K562 (cell line): ENCODE data around the gene HIPK2. TPM values are rescaled to one million over a fixed set of nuclear protein-coding genes. Genes with fewer than 3 reads are reported as not detected.

Experiments used
- ATAC-seq: fragments of 200-7000 bp; cut with Tn5 transposase; 3 replicates; pipeline ENCODE4 v1.9.1; 2020; ENCODE audit warnings: moderate library complexity
- BruUV-seq: library from RNA; stranded (reverse); fragments of 400-500 nt; replicated peaks from 2 replicates; lab custom pipeline; 2021; lab: Mats Ljungman, UMichigan
- CTCF ChIA-PET: fragments of 300-600 bp; formaldehyde crosslinking; extraction: SDS; loops from one replicate; lab custom pipeline; 2021; ENCODE audit warnings: low intra/inter-chr PET ratio; lab: Yijun Ruan, JAX
- POLR2A ChIA-PET: fragments of 300-600, 350-650 bp; sonication (Branson Sonifier 250); formaldehyde crosslinking; extraction: SDS; loops from one replicate; lab custom pipeline; 2021; ENCODE audit warnings: antibody characterized with exemption, inconsistent platforms; lab: Yijun Ruan, JAX
- DNase-seq, 4 experiments: peaks; one replicate each; pipeline versions ENCODE4 v3.0.0 to v3.0.0-alpha.2; 2011 to 2018; ENCODE audit warnings: low spot score in 3 of 4, mixed read lengths in 3 of 4; ENCODE audit errors: extremely low read depth in 1 of 4
- FAIRE-seq: peaks from 2 replicates; lab custom pipeline; 2011; peaks lifted over from hg19 to GRCh38; lab: Jason Lieb, UNC
- H2AFZ ChIP-seq: 2 replicates; pipeline ENCODE4 v1.6.0; 2011; ENCODE audit warnings: low read depth, low read length, control low read depth, inconsistent platforms
- H3K27ac ChIP-seq: fragments of 200-600 bp; 3 replicates; pipeline ENCODE4 v1.8.0; 2011; ENCODE audit warnings: low read depth, mild to moderate bottlenecking, control low read depth, inconsistent platforms, low read length, moderate library complexity, mixed read lengths; ENCODE audit errors: extremely low read depth
- H3K27me3 ChIP-seq, 2 experiments: fragments of 300-600 bp in 1 of 2; 2 replicates in 1 of 2; 3 replicates in 1 of 2; pipeline versions ENCODE4 v1.6.0 to v1.8.0; 2011; ENCODE audit warnings: inconsistent platforms in 2 of 2, low read length in 2 of 2, mild to moderate bottlenecking in 1 of 2, mixed read lengths in 1 of 2, moderate library complexity in 1 of 2; ENCODE audit not compliant: control insufficient read depth in 2 of 2, insufficient read depth in 2 of 2
- H3K36me3 ChIP-seq: fragments of 300-600 bp; 3 replicates; pipeline ENCODE4 v1.8.0; 2011; ENCODE audit warnings: mild to moderate bottlenecking, low read length, inconsistent platforms; ENCODE audit not compliant: control insufficient read depth, insufficient read depth
- H3K4me1 ChIP-seq, 2 experiments: fragments of 200-600 bp in 1 of 2; replicated peaks in 1 of 2; 2 replicates in 1 of 2; 3 replicates in 1 of 2; pipeline versions ENCODE4 v1.5.1 to v1.8.0; 2011; ENCODE audit warnings: inconsistent platforms in 2 of 2, low read length in 2 of 2, mild to moderate bottlenecking in 1 of 2, mixed read lengths in 1 of 2, moderate library complexity in 1 of 2; ENCODE audit not compliant: control insufficient read depth in 2 of 2, insufficient read depth in 2 of 2
- H3K4me2 ChIP-seq: 2 replicates; pipeline ENCODE4 v1.6.1; 2011; ENCODE audit warnings: low read length, control low read depth, inconsistent platforms, mixed read lengths; ENCODE audit not compliant: insufficient read depth
- H3K4me3 ChIP-seq: fragments of 200-600 bp; sonication (generic), shearing (Covaris generic); 2 replicates; pipeline ENCODE4 v1.5.1; 2016; ENCODE audit warnings: control low read depth, inconsistent platforms
- H3K79me2 ChIP-seq: fragments of 200-600 bp; 3 replicates; pipeline ENCODE4 v1.8.0; 2011; ENCODE audit warnings: low read length, inconsistent platforms; ENCODE audit not compliant: control insufficient read depth, insufficient read depth
- H3K9ac ChIP-seq, 2 experiments: 2 replicates each; pipeline versions ENCODE4 v1.6.0 to v1.6.1; 2011; ENCODE audit warnings: low read depth in 2 of 2, low read length in 2 of 2, control low read depth in 1 of 2, inconsistent platforms in 1 of 2, mild to moderate bottlenecking in 1 of 2, mixed read lengths in 1 of 2; ENCODE audit not compliant: insufficient read depth in 1 of 2
- H3K9me1 ChIP-seq: one replicate; pipeline ENCODE4 v1.6.0; 2011; ENCODE audit warnings: inconsistent platforms, mild to moderate bottlenecking, low read length, moderate library complexity; ENCODE audit not compliant: control insufficient read depth, insufficient read depth
- H3K9me3 ChIP-seq: replicated peaks from 2 replicates; pipeline ENCODE4 v1.5.1; 2011; ENCODE audit warnings: low read depth, low read length, inconsistent platforms; ENCODE audit not compliant: control insufficient read depth, insufficient read depth
- H4K20me1 ChIP-seq: replicated peaks from 2 replicates; pipeline ENCODE4 v1.6.1; 2011; ENCODE audit warnings: low read length, inconsistent platforms, mixed read lengths; ENCODE audit not compliant: control insufficient read depth, insufficient read depth
- ARNT ChIP-seq, 2 experiments: fragments of 450-650 bp; IDR thresholded peaks; 2 replicates each; pipeline ENCODE4 v1.6.1; 2016; ENCODE audit warnings: mild to moderate bottlenecking in 1 of 2
- ATF4 ChIP-seq: fragments of 450-650 bp; formaldehyde crosslinking; IDR thresholded peaks from 2 replicates; pipeline ENCODE4 v1.4.0; 2022; ENCODE audit warnings: mild to moderate bottlenecking, moderate library complexity
- CAMTA2 ChIP-seq: fragments of 250-450 bp; sonication (Bioruptor Pico); conservative IDR thresholded peaks from 2 replicates; pipeline ENCODE4 v1.5.1; 2022
- CHAMP1 ChIP-seq: fragments of 450-650 bp; IDR thresholded peaks from 2 replicates; pipeline ENCODE4 v1.6.1; 2016; ENCODE audit warnings: mild to moderate bottlenecking
- HDAC2 ChIP-seq: fragments of 450-650 bp; IDR thresholded peaks from 2 replicates; pipeline ENCODE4 v1.6.1; 2016; ENCODE audit warnings: mild to moderate bottlenecking
- HIVEP1 ChIP-seq: fragments of 250-450 bp; sonication (Bioruptor Pico); IDR thresholded peaks from 2 replicates; pipeline ENCODE4 v1.4.0; 2020; ENCODE audit warnings: mild to moderate bottlenecking
- JUND ChIP-seq, 2 experiments: IDR thresholded peaks; 2 replicates in 1 of 2; 3 replicates in 1 of 2; pipeline ENCODE4 v1.6.1; 2011; ENCODE audit warnings: borderline replicate concordance in 2 of 2, low read depth in 2 of 2, low read length in 2 of 2, improper control_type of control experiment in 1 of 2, missing biosample characterization in 1 of 2, missing genetic modification characterization in 1 of 2, missing genetic modification reagents in 1 of 2
- KHSRP ChIP-seq: fragments of 450-650 bp; IDR thresholded peaks from 2 replicates; pipeline ENCODE4 v1.6.1; 2017
- KLF16 ChIP-seq: IDR thresholded peaks from 2 replicates; pipeline ENCODE4 v1.6.1; 2016; ENCODE audit warnings: antibody characterized with exemption
- MCM3 ChIP-seq: fragments of 450-650 bp; IDR thresholded peaks from 2 replicates; pipeline ENCODE4 v1.6.1; 2016
- NFXL1 ChIP-seq: fragments of 450-650 bp; formaldehyde crosslinking; IDR thresholded peaks from 2 replicates; pipeline ENCODE4 v1.4.0; 2021; ENCODE audit warnings: mild to moderate bottlenecking
- SMAD3 ChIP-seq: fragments of 450-650 bp; formaldehyde crosslinking; conservative IDR thresholded peaks from 2 replicates; pipeline ENCODE4 v1.4.0; 2020; ENCODE audit warnings: mild to moderate bottlenecking
- ZBTB1 ChIP-seq: sonication (generic); formaldehyde crosslinking; IDR thresholded peaks from 2 replicates; pipeline ENCODE4 v1.8.1; 2023; ENCODE audit warnings: missing genetic modification reagents, low read depth, mild to moderate bottlenecking, borderline replicate concordance
- ZBTB11 ChIP-seq, 3 experiments: fragments of 200-800 bp in 1 of 3; fragments of 250-450 bp in 1 of 3; fragments of 450-650 bp in 1 of 3; sonication (Bioruptor Pico) in 1 of 3; sonication (Bioruptor generic) in 1 of 3; formaldehyde crosslinking in 1 of 3; IDR thresholded peaks; 2 replicates each; pipeline versions ENCODE4 v1.6.1 to v1.8.0; 2016 to 2022; ENCODE audit warnings: mild to moderate bottlenecking in 2 of 3, missing genetic modification characterization in 2 of 3, missing compliant biosample characterization in 1 of 3, moderate library complexity in 1 of 3
- ZNF12 ChIP-seq: sonication (generic); formaldehyde crosslinking; IDR thresholded peaks from 2 replicates; pipeline ENCODE4 v1.4.0; 2020; ENCODE audit warnings: mild to moderate bottlenecking, missing genetic modification reagents
- ZNF507 ChIP-seq: conservative IDR thresholded peaks from 2 replicates; pipeline ENCODE4 v1.6.1; 2017; ENCODE audit warnings: missing genetic modification characterization, missing compliant biosample characterization
- ZNF75A ChIP-seq: fragments of 450-650 bp; formaldehyde crosslinking; IDR thresholded peaks from 2 replicates; pipeline ENCODE4 v1.4.0; 2020; ENCODE audit warnings: mild to moderate bottlenecking
- WGBS: fragments of 100-300 bp; shearing (Covaris generic); methylation state at CpG from one replicate; pipeline ENCODE4 v1.1.6; 2016; ENCODE audit warnings: low coverage, mixed read lengths; ENCODE audit not compliant: insufficient coverage; ENCODE audit errors: missing lambda C conversion rate; 5-methylcytosine and 5-hydroxymethylcytosine counted together
- in situ Hi-C: fragments of 300-500 bp; cut with MboI; formaldehyde crosslinking; loops from 4 replicates; pipeline ENCODE4 v1.15.0; 2018; ENCODE audit warnings: inconsistent platforms, mixed read lengths
- intact Hi-C: fragments of 100-400 bp; cut with micrococcal nuclease; formaldehyde crosslinking; loops from 2 replicates; pipeline ENCODE4 v1.14.2; 2022
- polyA plus RNA-seq, 8 experiments: library from polyadenylated mRNA; depleted of rRNA in 4 of 8; stranded (reverse) in 5 of 8; unstranded in 3 of 8; fragments of >200 nt; fragmentation: Nextera tagmentation in 2 of 8; fragmentation: Illumina TruSeq in 1 of 8; extraction: Ambion mirVana in 2 of 8; extraction: Trizol in 1 of 8; gene quantifications; 2 replicates each; pipeline versions ENCODE4 v1.2.1 to v1.2.3, GENCODE V29; 2011 to 2014; ENCODE audit warnings: inconsistent platforms in 1 of 8, missing spikeins in 1 of 8
- total RNA-seq, 7 experiments: library from RNA; depleted of rRNA in 6 of 7; stranded (reverse); fragments of >200 nt in 6 of 7; fragmentation: Illumina TruSeq in 2 of 7; extraction: Trizol in 2 of 7; gene quantifications; 2 replicates each; pipeline versions ENCODE4 v1.2.1 to v1.2.3, GENCODE V29; 2011 to 2021; ENCODE audit warnings: low replicate concordance in 1 of 7

The HIPK2 gene
- total and polyA plus RNA-seq, 9 of the 15 experiments (the other 6 are each of a cell fraction or from before 2014, with no cell fraction given): 0.69 to 19.8 (median 5.1) TPM

GRCh38 chr7:139695588-139695987 is 82.2 kb downstream of the HIPK2 start (continued):
- TF ChIP-seq CHAMP1 (no peak), KLF16 (no peak), ARNT (IDR thresholded peaks at IDR 0.05) (no peak), ZBTB11 (CRISPR knock-in tag; IDR thresholded peaks at IDR 0.05) (no peak)

- in situ Hi-C loops (no loop called here), intact Hi-C loops (no loop called here)
- CTCF ChIA-PET: no interaction called here
- ATAC-seq (no peak), FAIRE-seq (no peak), DNase-seq (no peak)
- no peaks in the 10 kb centered on the region for H3K79me2 ChIP-seq
- no peak overlapping the region for H3K9ac ChIP-seq
- POLR2A ChIA-PET: interaction anchor here (0.6 to 0.8 kb wide), 2 partner anchors 16 to 48 kb away, joined by 3 read pairs; no protein-coding TSS in a partner anchor
- peaks cover 3% of the 10 kb centered on the region for H3K36me3 ChIP-seq
- H3K4me1 ChIP-seq: peaks cover 0 to 1% of the 10 kb centered on the region in 2 experiments; a peak in 4 of 5 replicates
- no TSS peak for BruUV-seq
- 62% methylated on average over 14 of the region's 14 CpGs for WGBS
- H3K4me3 ChIP-seq: no peak overlapping the region
- H4K20me1 ChIP-seq: peaks cover 18% of the 10 kb centered on the region
- H2AFZ ChIP-seq: no peak overlapping the region
- H3K4me2 ChIP-seq: no peak overlapping the region
- H3K27me3 ChIP-seq: no peaks in the 10 kb centered on the region
- peaks cover 4% of the 10 kb centered on the region for H3K9me1 ChIP-seq
- no peak overlapping the region for H3K27ac ChIP-seq
- H3K9me3 ChIP-seq: no peaks in the 10 kb centered on the region
- TF ChIP-seq ZBTB1 (CRISPR knock-in tag): no peak
- no peak for TF ChIP-seq ATF4 (CRISPR knock-in tag)
- no peak for TF ChIP-seq CAMTA2 (CRISPR knock-in tag)
- TF ChIP-seq ZNF12: no peak
- no peak for TF ChIP-seq HIVEP1 (CRISPR knock-in tag)
- TF ChIP-seq MCM3: no peak
- no peak for TF ChIP-seq JUND (IDR thresholded peaks at IDR 0.05; ENCODE audit: borderline replicate concordance, low read depth, low read length)
- no peak for TF ChIP-seq JUND (tag; IDR thresholded peaks at IDR 0.05; ENCODE audit: borderline replicate concordance, low read depth, low read length)
- TF ChIP-seq SMAD3 (CRISPR knock-in tag): no peak
- no peak for TF ChIP-seq NFXL1
- TF ChIP-seq HDAC2: no peak
- no peak for TF ChIP-seq ZNF75A
- TF ChIP-seq KHSRP: no peak
- no peak for TF ChIP-seq ZNF507
Measured at GRCh38 chr7:139695051-139695450, 82.7 kb downstream of the HIPK2 start.
